Globus pallidus (tissue), 1 donor: ENCODE results near the gene CSNK2B.
"Not testable (repeated sequence)": the region's sequence is repeated elsewhere in the genome, so short reads cannot be mapped to it uniquely, and the experiment has no call there.

Experiments used
- DNase-seq: peaks from one replicate; pipeline ENCODE4 v3.0.0-alpha.2; 2015; ENCODE audit warnings: low spot score

Gene CSNK2B

DNA sequence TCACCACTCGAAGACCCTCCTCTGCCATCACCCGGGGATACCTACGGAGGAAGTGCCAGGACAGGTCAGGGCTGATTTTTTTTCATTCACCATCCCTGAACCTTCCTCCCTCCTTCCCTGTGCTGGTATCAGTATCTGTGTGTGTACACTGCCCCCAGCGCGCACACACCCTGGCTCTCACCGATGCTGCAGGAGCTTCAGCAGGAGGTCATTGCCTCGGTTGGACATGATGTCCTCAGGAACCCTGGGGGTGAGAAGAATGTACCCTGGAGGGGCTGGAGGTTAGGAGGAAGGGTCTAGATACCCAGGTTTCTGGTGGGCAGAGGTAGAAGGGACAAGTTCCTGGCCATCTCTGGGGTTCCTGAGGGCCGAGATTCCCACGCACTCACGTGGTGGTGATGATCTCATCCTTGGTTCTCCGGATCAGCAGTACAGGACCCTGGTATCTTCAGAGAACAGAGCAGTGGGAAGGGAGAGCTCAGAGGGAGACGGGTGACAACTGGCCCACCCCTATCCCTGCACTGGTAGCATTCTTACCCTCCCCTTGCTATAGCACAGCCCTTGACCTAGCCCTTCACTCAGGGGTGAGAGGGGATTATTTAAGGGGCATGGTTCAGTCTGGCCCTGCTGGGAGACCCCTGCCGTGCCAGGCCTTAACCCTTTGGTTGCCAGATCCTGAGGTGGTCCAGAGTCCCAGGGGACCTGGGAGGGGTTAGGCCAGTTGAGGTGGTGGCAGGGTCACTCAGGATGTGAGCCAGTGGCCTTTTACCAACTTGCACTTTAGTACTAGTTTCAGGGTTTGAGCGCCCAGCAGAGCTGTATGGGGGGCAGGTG, 22.2 kb downstream of the CSNK2B start:
- DNase-seq = no peak

DNA sequence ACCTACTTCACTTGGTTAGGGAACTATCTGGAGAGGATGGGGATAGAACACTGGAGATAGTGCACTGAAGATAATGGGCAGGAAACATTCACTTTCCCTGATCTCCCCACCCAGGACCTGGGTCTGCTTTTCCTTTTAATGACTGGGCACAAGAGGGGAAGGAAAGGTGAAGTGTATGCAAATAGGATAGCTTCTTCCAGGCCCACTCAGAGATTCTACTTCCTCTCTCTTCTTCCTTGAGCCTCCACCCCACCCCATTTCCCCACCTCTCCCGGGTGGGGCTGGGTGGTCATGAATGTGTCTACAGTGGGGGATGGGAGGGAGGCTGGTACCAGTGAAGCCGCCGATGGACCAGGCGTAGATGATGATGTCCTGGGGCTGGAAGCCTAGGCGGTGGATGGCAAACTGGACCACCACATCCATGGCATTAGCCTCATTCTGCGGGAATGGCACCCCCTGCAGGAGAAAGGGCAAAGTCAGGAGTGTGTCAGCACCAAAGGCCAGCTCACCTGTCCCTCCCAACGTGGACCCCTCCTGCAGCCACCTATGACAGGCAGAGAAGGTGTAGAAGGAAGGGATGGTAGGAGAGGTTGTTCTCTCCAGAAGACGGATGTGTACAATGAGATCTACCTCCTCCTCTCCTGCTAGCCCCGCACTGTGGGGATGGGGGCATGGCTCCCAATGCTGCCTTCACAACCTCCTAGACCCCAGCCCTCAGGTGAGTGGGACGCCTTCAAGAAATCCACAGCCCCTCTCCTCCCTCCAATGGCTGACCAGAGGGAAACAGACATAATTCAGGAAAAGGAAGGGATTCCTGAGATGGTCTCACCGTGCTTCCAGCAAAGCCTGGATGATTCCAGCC, 23.6 kb downstream of the CSNK2B start:
- no peak for DNase-seq

DNA sequence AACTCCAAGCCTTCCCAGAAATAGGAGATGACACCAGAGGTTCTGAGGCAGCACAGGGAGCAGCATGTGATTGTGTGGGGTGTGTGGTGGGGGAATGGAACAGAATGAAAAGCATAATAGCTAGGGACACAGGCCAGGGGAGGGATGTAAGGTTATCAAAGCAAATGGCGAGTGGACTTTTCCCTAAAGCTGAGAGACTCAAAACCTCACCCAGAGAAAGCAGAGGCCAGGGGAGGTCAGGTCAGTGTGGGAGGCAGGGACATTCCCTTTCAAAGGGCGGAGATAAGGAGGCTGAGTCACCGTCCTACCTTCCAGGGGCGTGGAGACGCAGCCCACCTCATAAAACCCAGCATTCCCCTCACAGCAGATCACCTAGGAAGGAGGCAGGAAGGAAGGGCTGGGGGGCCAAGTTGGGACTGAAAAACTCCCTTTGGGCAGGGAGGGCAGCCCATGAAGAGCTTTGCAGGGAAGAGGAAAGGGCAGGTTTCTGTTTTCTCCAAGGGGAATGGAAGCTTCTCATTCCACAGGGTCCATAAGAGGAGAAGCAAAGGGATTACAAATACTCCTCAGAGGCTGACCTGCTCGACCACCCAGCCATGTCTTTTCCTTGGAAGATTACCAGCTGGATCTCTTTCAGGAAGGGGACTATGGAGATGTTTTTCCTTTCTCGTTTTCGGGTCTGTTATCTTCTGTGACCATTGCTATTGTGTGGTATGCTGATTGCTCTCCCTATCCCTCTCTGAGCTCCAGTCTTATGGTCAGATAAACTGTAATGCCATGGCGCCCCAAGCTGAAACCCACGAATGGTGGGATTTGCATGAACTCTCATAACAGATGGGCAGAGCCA, 24.6 kb downstream of the CSNK2B start:
- peak; percentile 19 for DNase-seq

DNA sequence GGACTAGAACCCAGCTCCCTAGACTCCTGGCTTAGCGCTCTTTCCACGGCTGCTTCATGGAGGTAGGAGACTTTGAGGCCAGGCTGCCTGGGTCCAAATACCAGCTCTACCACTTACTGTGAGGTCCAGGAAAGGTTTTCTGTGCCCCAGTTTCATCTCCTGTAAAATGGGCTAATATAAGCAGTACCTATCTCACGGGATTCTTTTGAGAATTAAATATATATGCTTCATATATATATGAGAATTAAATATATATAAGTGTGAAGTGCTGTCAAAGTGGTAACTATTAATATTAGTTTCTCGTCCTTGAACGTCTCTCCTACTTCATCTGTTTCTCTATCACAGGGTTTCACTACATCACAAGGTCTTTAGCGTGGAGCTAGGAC, 25.2 kb downstream of the CSNK2B start:
- no peak for DNase-seq

DNA sequence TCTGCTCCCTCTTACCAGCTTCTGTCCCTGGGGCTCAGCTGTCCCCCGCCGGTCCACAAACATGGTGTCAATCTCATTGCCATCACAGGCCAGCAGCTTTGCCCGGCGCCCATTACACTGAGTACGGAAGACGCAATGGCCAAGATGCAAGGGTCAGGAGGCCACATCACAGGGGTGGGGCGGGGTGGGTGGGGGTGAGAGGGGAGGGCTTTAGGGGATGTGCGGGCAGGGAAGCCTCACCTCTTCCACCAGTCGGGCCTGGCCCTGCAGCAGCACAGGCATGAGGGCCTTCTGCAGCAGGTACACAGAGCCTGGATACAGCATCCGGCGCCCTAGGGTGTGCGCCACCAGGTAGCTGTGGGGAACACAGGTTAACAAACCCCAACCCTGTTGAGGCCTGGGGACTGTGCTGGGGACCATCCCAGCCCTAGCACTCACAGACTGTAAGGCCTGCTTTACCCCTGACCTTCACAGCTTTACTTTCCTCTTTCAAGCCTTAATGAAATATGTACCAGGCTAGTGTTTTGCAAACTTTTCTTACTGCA, 25.8 kb downstream of the CSNK2B start:
- no peak for DNase-seq

DNA sequence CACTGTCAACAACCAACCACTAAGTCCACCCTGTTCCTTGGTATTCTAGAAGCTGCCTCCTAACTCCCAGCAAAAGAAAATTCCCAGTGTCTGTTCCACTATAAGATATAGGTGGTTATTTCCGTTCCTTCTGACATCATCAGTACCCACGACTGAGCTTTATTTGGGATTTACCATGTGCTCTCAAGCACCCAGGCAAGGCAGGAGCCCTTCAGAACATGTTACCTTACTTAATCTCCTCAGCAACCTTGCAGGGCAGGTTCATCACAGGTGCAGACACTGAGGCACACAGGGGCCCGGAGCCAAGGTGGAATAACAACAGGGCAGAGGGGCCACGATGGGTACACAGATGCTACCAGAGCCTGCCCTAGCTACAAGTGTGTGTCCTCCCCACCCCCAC, 26.5 kb downstream of the CSNK2B start:
- no peak for DNase-seq

DNA sequence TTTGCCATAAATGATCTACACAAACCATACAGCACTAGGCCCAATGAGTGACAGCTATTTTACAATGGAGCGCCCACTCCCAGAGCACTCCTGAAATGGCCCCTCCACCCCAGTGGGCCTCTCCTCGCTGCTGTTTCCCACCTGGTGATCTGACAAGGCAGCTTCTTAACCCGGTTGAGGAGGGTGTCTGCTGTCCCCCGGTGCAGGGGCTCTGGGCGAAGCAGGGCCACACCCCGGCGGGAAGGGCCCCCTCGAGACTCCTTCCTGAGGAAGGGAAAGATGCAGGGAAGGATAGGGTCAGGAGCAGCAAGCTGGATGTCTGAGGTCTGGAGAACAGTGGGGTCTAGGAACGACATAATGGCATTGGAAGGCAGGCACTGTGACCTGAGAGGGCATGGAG, 27.0 kb downstream of the CSNK2B start:
- DNase-seq = no peak

DNA sequence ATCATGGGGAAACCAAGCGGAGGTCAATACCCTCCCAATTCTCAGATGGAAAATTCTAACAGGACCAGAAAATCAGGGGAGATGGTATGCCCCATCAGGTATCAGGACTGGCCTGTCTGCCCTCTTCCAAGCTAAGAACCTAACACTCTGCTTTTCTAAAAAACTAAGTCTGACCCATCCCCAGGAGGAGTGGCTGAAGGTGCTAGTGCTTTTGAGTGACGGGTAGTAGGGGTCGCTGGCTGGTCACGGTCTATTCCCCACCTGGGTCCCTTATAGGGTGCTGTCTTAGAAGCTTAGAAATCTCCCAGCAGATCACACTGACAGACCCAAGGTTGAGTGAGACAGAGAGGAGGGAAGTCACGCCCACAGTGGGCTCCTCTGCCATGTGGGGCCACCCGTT, 27.7 kb downstream of the CSNK2B start:
- no peak for DNase-seq

DNA sequence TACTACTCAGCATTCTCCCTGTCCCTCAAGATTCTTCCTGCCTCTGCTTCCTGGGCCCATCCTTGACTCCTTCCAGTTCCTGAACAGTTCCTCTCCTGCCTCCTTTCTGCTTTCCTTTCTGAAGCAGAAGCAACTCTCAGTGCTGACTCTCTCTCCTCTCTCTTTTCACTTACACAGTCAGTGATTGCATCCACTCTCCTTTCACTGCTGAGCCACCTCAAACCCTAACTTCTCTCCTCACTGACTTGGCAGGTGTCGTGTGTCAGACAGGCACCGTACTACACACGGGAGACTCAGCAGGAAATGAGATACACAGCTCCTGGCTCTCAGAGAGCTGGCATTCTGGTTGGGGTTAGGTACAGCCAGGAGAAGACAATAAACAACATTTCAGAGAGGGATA, 31.7 kb downstream of the CSNK2B start:
- DNase-seq = no peak

DNA sequence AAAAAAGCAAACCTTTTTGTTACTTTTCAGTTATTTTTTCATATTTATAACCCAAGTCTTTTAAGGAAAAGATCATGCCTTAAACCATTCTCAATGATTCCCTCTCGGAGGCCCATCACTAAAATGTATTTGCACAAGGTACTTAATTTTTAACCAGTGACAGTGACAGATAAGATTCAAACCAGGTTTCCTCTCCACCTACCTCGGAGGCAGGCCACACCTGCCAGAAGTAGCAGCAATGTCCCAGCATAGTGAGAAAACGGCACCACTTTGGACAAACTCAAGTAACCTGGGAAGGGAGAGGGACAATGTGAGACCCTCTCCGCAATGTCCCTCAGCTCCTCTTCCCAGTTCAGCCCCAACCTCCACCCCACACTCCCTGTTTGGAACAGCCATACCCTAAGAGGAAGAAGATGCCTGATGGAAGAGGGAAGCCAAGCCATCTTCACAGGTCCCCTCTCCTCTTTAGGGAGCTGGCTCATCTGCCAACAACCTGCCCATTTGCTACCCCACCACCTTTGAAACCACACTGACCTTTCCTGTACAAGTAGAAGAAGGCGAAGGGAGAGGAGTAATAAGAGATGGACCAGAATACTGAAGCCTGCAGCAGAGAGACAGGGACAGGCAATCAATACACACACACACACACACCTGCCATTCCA, 35.0 kb downstream of the CSNK2B start:
- no peak for DNase-seq

DNA sequence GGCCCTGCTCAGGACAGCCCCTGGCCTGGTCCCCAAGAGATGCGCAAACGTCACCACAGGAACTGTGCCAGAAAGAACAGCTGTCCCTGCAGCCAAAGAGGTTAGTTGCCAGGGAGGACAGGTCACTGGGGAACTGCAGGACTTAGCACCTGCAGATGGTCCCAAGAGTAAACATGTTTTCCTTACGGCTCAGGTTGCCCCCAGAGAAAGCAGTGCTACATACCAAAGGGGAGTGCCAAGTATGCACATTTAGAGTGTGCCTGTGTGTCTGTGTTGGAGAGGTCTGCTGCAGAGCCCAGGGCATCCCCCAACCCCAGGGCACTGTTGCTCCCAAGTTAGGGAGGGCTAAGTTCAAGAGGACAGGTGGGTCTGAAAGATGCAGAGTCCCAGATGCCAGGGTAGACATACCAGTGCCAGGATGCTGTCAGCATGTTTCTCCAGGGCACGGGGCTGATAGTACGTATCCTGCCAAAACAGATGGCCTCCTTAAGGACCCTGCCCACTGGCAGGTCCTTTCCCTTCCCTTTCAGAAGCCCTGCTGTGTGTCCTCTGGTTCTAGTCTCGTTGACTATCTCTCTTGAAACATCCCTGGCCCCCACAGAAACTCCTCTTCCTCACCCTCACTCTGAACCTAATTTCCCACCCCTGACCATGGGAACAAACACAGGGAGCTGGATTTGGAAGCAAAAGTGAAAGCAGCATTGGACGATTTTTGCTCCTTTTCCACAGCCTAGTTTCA, 36.0 kb downstream of the CSNK2B start:
- DNase-seq = no peak

DNA sequence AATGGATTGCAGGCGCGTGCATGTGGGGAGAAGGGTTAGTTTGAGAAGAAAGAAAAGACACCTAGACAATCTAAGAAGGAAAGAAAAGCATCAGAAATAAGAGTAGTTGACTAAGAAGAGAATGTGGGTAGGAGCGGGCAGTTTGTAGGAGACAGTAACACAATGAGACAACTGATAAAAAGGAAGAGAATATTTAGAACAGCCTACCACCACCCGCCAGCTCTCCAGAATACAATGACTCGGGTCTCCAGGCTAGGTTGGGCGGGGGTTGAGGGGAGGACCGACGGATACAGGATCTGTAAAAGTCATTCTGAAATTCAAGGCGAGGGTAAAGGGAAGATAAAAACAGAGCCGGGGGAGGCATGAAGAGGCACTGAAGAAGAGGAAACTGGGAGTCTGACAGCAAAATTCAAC, 36.5 kb downstream of the CSNK2B start:
- DNase-seq = no peak

DNA sequence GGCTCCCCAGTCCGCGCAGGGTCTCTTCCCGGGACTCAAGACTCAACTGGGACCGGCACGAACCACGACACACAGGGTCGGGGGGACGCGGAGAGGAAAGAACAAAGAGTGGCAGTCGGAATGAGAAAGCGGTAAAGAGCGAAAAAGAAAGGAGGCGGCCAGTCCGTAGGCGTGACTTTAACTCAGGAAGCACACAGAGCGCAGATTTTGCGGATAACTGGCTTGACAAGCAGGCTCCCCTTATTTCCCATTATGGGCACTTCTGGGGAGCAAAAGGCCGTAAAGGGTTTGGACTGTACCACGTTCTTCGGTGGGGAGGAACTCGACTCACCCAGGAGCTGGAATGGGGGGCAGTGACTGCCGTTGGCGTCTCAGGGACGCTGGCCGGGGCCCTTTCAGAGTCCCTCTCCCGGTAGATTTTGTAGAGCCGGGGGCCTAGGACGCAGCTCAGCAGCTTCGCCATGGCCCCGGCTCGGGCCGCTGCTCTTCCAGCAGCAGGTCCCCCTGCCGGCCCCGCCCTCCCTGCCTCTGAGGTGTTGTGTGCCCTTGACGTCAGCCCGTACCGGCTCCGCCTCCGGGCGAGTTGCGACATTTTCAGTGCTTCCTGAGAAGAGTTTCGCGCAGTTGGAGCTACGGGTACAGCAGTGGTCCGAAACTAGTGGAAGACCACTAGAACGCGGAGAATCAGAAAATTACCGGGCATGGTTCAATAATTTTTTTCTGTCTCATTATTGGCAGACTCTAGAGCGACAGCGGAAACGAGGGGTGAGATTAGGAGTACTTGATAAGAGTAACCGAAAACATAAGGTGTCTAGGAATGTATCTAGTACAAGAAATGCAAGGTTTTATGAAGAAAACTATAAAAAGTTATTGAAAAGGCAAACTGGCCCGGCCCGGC, 37.2 kb downstream of the CSNK2B start, which contains the start of gene ABHD16A:
Gene ABHD16A (minus strand): TSS at position 506 of the 898 bp plus-strand sequence. CDS start 43 bp downstream, at position 463.
- peak; percentile 98 for DNase-seq

DNA sequence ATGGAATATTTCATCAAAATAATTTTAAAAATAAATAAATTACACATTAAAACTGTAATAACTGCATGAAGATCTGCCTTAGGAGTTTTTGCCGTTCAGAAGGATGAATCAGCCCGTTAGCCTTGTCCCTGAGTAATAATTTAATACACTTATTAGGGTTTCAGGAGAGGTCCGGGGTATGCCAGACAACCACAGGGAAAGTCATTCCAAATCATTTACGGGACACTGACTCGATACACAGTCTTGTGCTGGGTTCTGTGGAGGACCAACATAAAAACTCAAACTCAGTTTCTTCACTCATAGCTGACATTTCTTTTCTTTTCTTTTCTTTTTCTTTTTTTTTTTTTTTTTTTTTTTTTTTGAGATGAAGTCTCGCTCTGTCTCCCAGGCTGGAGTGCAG, 40.1 kb downstream of the CSNK2B start:
- no peak for DNase-seq

DNA sequence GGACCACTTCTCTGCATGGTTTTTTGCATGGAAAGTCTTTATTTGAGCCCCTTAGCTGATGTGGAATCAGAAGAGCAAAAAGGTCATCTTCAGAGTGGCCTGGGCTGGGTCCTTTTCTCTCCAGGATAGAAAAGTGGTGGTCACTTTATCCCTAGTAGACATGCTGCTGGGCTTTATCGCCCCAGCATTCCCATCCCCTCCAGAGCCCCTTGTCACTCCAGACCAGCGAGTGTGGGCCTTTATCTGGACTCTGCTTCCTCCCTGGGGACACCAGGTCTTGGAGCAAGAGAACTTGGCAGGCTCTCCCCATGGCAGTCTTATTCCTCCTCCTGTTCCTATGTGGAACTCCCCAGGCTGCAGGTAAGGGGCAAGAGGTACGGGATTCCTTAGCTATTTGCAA, 40.7 kb downstream of the CSNK2B start, which contains the start of gene LY6G6F:
Gene LY6G6F (plus strand): TSS at position 268 of the 400 bp plus-strand sequence. CDS start 41 bp downstream, at position 309.
- no peak for DNase-seq

DNA sequence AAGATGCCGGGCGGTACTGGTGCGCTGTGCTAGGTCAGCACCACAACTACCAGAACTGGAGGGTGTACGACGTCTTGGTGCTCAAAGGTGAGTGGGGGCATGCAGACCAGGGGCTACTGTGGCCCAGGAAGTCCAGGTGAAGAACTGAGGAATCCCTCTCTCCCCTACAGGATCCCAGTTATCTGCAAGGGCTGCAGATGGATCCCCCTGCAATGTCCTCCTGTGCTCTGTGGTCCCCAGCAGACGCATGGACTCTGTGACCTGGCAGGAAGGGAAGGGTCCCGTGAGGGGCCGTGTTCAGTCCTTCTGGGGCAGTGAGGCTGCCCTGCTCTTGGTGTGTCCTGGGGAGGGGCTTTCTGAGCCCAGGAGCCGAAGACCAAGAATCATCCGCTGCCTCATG, 41.8 kb downstream of the CSNK2B start:
- no peak for DNase-seq

DNA sequence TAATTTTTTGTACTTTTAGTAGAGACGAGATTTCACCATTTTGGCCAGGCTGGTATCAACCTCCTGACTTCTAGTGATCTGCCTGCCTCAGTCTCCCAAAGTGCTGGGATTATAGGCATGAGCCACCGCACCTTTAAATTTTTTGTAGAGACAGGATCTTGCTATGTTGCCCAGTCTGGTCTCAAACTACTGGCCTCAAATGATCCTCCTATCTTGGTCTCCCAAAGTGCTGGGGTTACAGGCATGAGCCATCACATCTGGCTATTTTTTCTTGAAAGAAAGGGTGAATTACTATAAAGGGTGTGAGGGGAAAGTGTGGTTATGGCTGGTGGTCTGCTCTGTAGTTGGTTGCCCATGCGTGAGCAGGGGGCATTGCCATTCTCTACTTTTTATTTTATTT, 42.3 kb downstream of the CSNK2B start:
- DNase-seq = no peak

DNA sequence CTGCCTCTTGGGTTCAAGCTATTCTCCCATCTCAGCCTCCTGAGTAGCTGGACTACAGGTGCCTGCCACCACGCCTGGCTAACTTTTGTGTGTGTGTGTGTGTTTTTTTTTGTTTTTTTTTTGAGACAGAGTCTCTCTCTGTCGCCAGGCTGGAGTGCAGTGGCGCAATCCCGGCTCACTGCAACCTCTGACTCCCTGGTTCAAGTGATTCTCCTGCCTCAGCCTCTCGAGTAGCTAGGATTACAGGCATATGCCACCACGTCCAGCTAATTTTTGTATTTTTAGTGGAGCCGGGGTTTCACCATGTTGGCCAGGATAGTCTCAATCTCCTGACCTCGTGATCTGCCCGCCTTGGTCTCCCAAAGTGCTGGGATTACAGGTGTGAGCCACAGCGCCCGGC, 43.3 kb downstream of the CSNK2B start:
- DNase-seq = not testable (repeated sequence)

DNA sequence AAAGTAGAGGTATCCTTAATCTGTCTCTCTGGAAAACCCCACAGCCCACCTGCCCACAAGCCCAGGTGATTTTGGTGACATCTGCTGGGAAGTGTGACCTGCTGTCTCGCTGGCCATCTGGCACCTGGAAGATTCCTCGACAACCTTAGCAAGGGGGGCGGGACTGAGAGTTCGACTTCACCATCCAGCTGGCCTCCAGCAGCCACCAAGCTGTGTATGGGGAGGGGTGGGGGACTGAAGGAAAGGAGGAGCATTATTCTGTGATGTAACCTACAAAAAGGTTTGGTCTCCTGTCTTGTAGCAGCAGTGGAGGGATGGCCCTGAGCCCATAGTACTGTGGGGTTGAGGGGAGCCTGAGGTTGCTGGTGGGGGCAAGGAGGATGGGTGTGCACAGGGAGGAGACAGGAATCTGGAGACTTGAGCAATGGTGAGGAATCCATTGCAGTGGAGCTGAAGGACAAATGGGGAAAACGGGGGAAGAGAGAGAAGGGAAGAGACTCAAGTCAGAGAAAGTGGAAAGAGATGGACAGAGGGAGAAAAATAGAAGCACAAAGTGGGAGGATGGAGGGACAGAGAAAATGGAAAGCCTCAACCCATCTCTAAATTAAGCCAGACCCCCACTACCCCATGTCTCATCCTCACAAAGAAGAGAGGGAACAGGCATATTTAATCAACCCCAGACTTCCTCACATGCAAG, 44.8 kb downstream of the CSNK2B start:
- no peak for DNase-seq
